Effector memory CD8-positive, alpha-beta T cell (primary cell): Measurements from ENCODE around the gene GALNTL6.
"Not testable (repeated sequence)": the region's sequence is repeated elsewhere in the genome, so short reads cannot be mapped to it uniquely, and the experiment has no call there.

ENCODE experiments used
- ATAC-seq: fragments of 150-1000 bp; cut with Tn5 transposase; replicated peaks from 2 replicates; pipeline ENCODE4 v1.10.0; 2021; ENCODE audit warnings: mild to moderate bottlenecking, moderate library complexity
- DNase-seq, 3 experiments: peaks; one replicate each; pipeline ENCODE4 v3.0.0; 2021
- H3K27ac Mint-ChIP-seq, 2 donors: one replicate each; pipeline ENCODE4 v1.8.0; 2022; ENCODE audit warnings: mild to moderate bottlenecking in 2 of 2, mixed read lengths in 2 of 2, moderate library complexity in 2 of 2
- H3K27me3 Mint-ChIP-seq, 2 donors: one replicate each; pipeline ENCODE4 v1.8.0; 2022; ENCODE audit warnings: mixed read lengths in 2 of 2
- H3K36me3 Mint-ChIP-seq: one replicate; pipeline ENCODE4 v1.8.0; 2022; ENCODE audit warnings: mild to moderate bottlenecking, moderate library complexity, mixed read lengths; ENCODE audit not compliant: insufficient read depth
- H3K4me1 Mint-ChIP-seq, 2 donors: one replicate each; pipeline ENCODE4 v1.8.0; 2022; ENCODE audit warnings: low read depth in 2 of 2, mixed read lengths in 2 of 2
- H3K4me3 Mint-ChIP-seq, 2 donors: one replicate each; pipeline ENCODE4 v1.8.0; 2022; ENCODE audit warnings: mild to moderate bottlenecking in 2 of 2, mixed read lengths in 2 of 2, moderate library complexity in 2 of 2
- H3K9me3 Mint-ChIP-seq, 2 donors: one replicate each; pipeline ENCODE4 v1.8.0; 2022; ENCODE audit warnings: mixed read lengths in 2 of 2

GALNTL6 gene

DNA sequence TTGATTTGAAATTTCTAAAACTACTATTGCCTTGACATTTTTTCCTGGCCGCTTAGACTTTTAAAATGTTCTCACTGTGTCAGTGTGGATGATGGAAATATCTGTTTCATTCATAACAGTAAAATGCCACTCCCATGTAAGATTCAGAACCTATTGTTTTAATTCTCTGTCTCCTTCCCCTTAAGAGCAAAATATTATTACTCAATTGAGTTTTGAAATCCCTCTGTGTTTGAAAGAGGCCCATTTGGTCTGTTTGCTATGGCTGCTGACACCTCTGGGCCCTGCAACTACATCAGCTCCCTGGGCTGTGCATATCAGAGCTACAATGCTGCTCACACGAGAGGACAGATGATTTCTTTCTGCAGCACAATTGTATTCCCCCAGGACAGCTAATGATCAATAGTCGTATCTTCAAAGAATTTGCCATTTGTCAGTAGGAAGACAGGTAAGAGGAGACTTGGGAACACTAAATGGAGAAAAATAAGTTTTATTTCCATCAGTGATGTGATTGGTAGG is 967.4 kb downstream of the GALNTL6 start:
- peaks cover 0 to 10% of the 10 kb centered on the region in 2 donors for H3K9me3 Mint-ChIP-seq
- no peak for ATAC-seq
- no peaks in the 10 kb centered on the region for H3K27me3 Mint-ChIP-seq
- no peak overlapping the region for H3K27ac Mint-ChIP-seq
- no peak for DNase-seq
- H3K4me1 Mint-ChIP-seq: no peaks in the 10 kb centered on the region
- no peak overlapping the region for H3K4me3 Mint-ChIP-seq
- H3K36me3 Mint-ChIP-seq: no peaks in the 10 kb centered on the region

GRCh38 chr4:172785613-172786012 is 972.4 kb downstream of the GALNTL6 start:
- H3K27ac Mint-ChIP-seq: no peak overlapping the region
- DNase-seq (no peak), ATAC-seq (no peak)

GRCh38 chr4:172786039-172786792 is 973.0 kb downstream of the GALNTL6 start:
- Mint-ChIP-seq H3K27me3 (no peaks in the 10 kb centered on the region), H3K4me1 (no peaks in the 10 kb centered on the region), H3K27ac (no peak overlapping the region), H3K36me3 (no peaks in the 10 kb centered on the region), H3K4me3 (no peak overlapping the region), H3K9me3 (peaks cover 0 to 3% of the 10 kb centered on the region in 2 donors)
- ATAC-seq: no peak
- no peak for DNase-seq

More at GRCh38 chr4:172785613-172786012, 972.4 kb downstream of the GALNTL6 start:
- Mint-ChIP-seq H3K36me3 (no peaks in the 10 kb centered on the region), H3K4me3 (no peak overlapping the region), H3K9me3 (peaks cover 0 to 4% of the 10 kb centered on the region in 2 donors), H3K27me3 (no peaks in the 10 kb centered on the region), H3K4me1 (no peaks in the 10 kb centered on the region)

DNA sequence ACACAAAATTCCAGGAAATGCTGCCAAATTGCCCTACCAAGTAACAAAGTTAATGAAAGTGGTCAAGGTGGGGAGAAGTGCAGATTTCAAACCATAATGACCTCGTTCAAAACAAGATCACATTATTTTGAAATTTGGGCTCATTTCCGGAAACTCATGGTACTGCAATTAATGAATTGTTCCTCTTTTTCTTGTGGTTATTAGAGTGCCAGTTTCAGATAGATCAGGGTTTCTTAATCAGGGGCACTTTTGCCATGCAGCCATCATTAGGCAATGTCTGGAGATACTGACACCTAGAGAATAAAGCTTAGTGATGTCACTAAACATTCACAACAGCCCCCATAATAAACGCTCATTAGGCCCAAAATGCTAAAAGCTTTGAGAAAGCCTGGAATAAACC is 973.9 kb downstream of the GALNTL6 start:
- no peak overlapping the region for H3K4me3 Mint-ChIP-seq
- DNase-seq (no peak), ATAC-seq (no peak)
- no peaks in the 10 kb centered on the region for H3K27me3 Mint-ChIP-seq
- no peak overlapping the region for H3K27ac Mint-ChIP-seq
- H3K9me3 Mint-ChIP-seq: peaks cover 0 to 3% of the 10 kb centered on the region in 2 donors
- H3K4me1 Mint-ChIP-seq: no peaks in the 10 kb centered on the region
- H3K36me3 Mint-ChIP-seq: no peaks in the 10 kb centered on the region

DNA sequence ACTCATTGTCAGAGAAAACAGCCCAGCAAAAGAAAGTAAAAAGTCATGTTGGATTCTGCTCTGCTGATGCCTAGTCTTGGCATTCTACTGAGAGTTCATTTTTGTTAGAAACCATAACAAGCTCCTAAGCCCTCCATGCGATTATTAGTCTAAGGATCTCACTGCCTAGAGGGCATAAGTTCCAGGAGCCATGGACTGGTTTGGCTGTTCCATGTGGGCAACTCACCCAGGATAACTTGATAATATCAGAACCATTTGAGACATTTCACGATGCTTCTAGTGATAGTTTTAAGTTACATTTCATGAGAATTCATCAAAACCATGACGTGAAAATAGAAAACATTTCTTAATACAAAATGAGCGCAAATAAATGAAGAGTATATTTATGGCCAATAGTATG is 978.6 kb downstream of the GALNTL6 start:
- Mint-ChIP-seq H3K27ac (no peak overlapping the region), H3K9me3 (peaks cover 0 to 8% of the 10 kb centered on the region in 2 donors), H3K27me3 (no peaks in the 10 kb centered on the region), H3K4me3 (no peak overlapping the region), H3K4me1 (no peaks in the 10 kb centered on the region), H3K36me3 (no peaks in the 10 kb centered on the region)
- DNase-seq: no peak
- no peak for ATAC-seq

- no peak overlapping the region for H3K27ac Mint-ChIP-seq
- peaks cover 7 to 8% of the 10 kb centered on the region in 2 donors for H3K9me3 Mint-ChIP-seq
- no peak for DNase-seq
These were observed 980.5 kb downstream of the GALNTL6 start for GRCh38 chr4:172793565-172794306.

DNA sequence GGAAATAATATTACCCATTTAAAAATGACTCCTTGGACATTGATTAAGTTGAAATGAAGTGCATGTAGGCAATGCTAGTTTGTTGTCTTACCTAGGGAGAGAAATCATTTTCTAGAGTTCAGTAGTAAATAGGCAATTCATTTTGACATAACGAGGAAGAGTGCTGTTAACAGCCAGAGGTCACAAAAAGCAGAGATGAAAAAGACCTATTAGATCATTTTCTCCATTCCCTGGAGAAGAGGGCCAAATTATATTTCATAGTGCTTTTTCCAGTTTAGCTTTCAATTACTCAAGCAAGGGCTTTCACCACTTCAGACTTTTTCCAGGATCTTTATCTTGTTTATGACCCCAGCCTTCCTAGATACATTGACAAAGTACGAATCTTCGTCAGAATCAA is 981.1 kb downstream of the GALNTL6 start:
- ATAC-seq: no peak
- Mint-ChIP-seq H3K4me1 (no peaks in the 10 kb centered on the region), H3K4me3 (no peak overlapping the region), H3K27ac (no peak overlapping the region), H3K36me3 (no peaks in the 10 kb centered on the region), H3K9me3 (peaks cover 8 to 10% of the 10 kb centered on the region in 2 donors), H3K27me3 (no peaks in the 10 kb centered on the region)
- no peak for DNase-seq

More at GRCh38 chr4:172793565-172794306, 980.5 kb downstream of the GALNTL6 start:
- ATAC-seq: no peak
- Mint-ChIP-seq H3K4me3 (no peak overlapping the region), H3K36me3 (no peaks in the 10 kb centered on the region), H3K4me1 (no peaks in the 10 kb centered on the region), H3K27me3 (no peaks in the 10 kb centered on the region)

DNA sequence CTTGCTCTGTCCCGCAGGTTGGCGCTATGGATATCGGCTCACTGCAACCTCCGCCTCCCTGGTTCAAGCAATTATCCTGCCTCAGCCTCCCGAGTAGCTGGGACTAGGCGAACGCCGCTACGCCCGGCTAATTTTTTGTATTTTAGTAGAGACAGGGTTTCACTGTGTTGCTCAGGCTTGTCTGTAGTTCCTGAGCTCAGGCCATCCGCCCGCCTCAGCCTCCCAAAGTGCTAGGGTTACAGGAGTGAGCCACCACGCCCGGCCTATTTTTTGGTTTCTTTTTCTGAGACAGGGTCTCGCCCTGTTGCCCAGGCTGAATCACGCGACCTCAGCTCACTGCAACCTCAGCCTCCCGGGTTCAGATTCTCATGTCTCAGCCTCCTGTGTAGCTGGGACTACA is 984.1 kb downstream of the GALNTL6 start:
- not testable (repeated sequence) for ATAC-seq, H3K27me3 Mint-ChIP-seq, H3K27ac Mint-ChIP-seq, H3K9me3 Mint-ChIP-seq, H3K4me3 Mint-ChIP-seq, H3K36me3 Mint-ChIP-seq, H3K4me1 Mint-ChIP-seq, DNase-seq

DNA sequence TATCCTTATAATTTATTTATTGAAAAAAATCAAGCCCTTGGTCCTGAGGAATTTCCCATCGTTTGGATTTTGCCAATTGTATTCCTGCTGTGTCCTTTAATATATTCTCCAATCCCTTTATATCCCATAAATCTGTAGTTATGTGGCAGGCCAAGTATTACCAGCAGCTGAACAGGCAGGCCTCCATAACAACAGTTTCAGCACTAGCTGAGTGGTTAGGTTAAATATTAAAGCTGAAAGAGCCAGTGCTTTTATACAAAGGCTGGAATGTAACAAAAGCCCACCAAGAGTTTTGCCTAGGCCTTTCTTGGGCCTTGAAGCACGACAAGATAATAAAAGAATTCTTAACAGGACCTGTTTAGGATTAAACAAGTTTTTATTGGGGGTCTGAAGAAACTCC is 988.8 kb downstream of the GALNTL6 start:
- no peak for DNase-seq
- Mint-ChIP-seq H3K27me3 (no peaks in the 10 kb centered on the region), H3K9me3 (peaks cover 2 to 10% of the 10 kb centered on the region in 2 donors), H3K4me3 (no peak overlapping the region), H3K4me1 (no peaks in the 10 kb centered on the region), H3K36me3 (no peaks in the 10 kb centered on the region), H3K27ac (no peak overlapping the region)
- ATAC-seq: no peak

DNA sequence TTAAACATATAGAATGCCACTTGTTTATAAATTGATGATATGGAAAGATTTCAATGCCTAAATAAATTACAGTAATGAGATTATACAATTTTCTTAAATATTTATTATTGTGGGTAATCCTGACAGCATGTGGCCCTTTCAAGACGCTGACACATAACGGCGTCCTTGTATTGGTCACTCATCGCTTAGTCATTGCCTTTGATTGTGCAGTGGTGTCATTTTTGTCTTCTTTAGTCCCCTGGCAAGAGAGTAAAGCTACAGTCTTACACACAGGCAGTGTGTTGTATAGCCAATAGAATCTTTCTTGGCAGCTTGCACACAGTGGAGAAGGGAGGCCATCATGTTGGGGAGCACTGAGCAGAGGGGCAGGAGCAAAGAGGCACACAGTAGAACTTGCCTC is 993.6 kb downstream of the GALNTL6 start:
- no peaks in the 10 kb centered on the region for H3K27me3 Mint-ChIP-seq
- ATAC-seq (no peak), DNase-seq (no peak)
- no peaks in the 10 kb centered on the region for H3K36me3 Mint-ChIP-seq
- no peak overlapping the region for H3K27ac Mint-ChIP-seq
- H3K9me3 Mint-ChIP-seq: no peaks in the 10 kb centered on the region
- H3K4me1 Mint-ChIP-seq: no peaks in the 10 kb centered on the region
- no peak overlapping the region for H3K4me3 Mint-ChIP-seq

GRCh38 chr4:172808196-172808595 is 995.0 kb downstream of the GALNTL6 start:
- no peak overlapping the region for H3K27ac Mint-ChIP-seq
- H3K4me3 Mint-ChIP-seq: no peak overlapping the region
- no peaks in the 10 kb centered on the region for H3K27me3 Mint-ChIP-seq
- H3K9me3 Mint-ChIP-seq: no peaks in the 10 kb centered on the region
- H3K36me3 Mint-ChIP-seq: no peaks in the 10 kb centered on the region
- no peaks in the 10 kb centered on the region for H3K4me1 Mint-ChIP-seq
- ATAC-seq (no peak), DNase-seq (no peak)

DNA sequence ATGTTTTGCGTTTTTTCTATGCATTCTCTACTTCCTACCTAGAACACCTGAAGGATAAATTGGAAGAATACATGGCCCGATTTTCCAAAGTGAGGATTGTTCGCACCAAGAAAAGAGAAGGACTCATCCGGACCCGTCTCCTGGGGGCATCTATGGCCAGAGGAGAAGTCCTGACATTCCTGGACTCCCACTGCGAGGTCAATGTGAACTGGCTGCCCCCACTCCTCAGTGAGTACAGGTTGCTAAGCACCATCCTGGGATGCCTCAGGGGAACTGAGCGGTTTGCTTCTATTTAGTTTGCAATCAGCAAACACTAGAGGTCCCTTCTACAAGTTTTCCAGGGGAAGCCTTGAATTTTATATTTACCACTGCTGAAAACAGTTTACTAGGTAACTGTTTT is 996.1 kb downstream of the GALNTL6 start:
- DNase-seq (no peak), ATAC-seq (no peak)
- Mint-ChIP-seq H3K27me3 (no peaks in the 10 kb centered on the region), H3K9me3 (no peaks in the 10 kb centered on the region), H3K27ac (no peak overlapping the region), H3K4me1 (peaks cover 0 to 3% of the 10 kb centered on the region in 2 donors), H3K4me3 (no peak overlapping the region), H3K36me3 (no peaks in the 10 kb centered on the region)

- Mint-ChIP-seq H3K27ac (no peak overlapping the region), H3K4me1 (peaks cover 0 to 3% of the 10 kb centered on the region in 2 donors), H3K36me3 (no peaks in the 10 kb centered on the region), H3K4me3 (no peak overlapping the region), H3K9me3 (no peaks in the 10 kb centered on the region), H3K27me3 (no peaks in the 10 kb centered on the region)
- no peak for ATAC-seq
- no peak for DNase-seq
These were observed 1000.2 kb downstream of the GALNTL6 start for GRCh38 chr4:172813359-172813923.
